NCI-H82 treated with DMSO at 0.1 percent for 48 hours (cell line): Measurements from ENCODE around the gene GGTLC2.
"Not testable (repeated sequence)": the region's sequence is repeated elsewhere in the genome, so short reads cannot be mapped to it uniquely, and the experiment has no call there.

ENCODE experiments used
- DNase-seq: peaks from one replicate; lab custom pipeline; 2025; ENCODE audit not compliant: unreplicated experiment; lab: John Stamatoyannopoulos, UW

Gene GGTLC2

DNA sequence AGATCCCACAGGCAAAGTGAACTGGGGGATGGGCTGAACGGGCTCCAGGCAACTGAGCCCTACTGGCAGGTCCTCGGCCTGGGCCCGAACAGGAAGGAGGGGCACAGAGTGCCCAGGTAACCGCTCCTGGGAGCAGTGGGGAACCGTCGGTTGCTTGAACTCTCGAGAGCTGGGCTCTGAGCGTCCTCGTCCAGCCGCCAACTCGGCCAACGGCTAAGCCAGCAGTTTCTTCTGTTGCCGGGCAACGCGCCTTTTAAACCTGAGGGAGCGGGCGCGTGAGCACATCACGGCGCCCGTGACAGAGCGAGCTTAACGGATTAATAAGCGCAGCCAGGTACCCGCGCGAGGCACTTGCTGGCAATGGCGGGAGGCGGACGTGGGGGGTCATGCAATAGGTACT lies at the start of gene GGTLC2:
GGTLC2 (plus strand) TSS at position 301 of the 400 bp plus-strand sequence. CDS start 1,732 bp downstream, outside the sequence.
- DNase-seq, result not testable (repeated sequence)

DNA sequence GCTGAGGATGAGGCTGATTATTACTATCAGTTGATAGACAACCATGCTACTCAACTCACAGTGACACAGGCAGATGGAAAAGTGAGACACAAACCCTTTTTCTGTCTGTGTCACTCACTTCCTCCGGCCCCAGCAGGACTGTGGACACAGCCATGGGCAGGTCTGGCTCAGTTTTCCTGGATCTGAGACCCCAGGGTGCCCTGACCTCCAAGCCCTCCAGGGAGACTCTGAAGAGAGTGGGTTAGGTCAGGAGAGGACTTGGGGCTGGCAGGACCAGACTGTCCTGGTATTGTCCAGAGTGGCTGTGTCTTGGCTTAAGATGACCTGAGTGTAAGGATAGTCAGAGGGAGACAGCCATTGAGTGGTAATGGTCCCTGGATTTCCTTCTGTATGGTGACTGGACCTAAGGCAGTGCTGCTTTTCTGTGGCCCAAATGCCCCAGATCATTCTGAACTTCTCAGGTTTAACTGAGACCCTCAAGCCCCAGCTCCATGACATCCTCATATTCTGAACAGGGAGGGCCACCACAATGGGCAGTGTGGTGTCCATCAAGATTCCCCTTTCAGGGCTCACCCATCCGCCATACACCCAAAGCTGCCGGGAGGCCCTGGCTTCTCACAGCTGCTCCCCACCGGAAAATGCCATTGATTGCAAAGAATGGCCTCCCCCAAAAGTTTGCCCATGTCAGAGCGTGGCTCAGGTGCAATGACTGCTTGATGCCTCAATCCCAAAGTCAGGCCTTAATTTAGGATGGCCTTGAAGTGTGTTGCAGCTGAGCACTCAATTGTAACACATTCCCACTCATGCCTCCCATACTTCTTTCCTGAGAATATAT lies 49.2 kb upstream of the GGTLC2 start:
- DNase-seq, result no peak

DNA sequence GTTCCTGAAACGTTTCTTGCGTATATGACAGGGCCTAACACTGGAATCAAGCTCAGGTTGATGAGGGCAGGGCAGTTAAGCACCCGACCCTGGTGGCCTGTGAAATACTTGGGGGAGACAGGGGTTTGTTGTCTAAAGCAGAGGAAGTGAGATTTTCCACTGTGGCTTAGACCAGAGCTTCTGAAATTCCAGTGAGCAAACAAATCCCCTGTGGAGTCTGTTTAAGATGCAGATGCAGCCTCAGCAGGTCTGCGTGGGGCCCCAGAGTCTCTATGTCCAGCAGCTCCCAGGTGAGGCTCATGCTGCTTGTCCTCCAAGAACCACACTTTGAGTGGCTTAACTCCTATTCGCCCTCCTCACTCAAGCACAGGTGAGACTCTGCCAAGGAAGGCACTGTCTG lies 46.3 kb upstream of the GGTLC2 start:
- no peak for DNase-seq

DNA sequence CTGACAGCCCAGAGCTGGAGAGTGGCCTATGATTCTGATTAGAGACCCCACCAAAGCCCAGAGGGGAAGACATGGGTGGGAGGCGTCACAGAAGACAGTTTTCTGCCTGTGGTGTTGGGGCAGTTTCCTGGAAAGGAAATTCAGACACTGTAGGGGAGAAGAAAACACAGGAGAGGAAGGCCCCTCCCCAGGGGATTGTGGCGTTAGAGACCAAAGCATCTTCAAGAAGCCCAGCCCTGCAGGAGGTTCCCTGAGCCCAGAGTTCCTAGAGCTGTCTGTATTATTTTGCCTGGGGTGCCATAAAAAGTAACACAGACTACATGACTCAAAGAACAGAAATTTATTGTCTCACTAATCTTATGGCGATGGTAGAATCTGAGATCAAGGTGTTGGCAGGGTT lies 45.2 kb upstream of the GGTLC2 start:
- no peak for DNase-seq

DNA sequence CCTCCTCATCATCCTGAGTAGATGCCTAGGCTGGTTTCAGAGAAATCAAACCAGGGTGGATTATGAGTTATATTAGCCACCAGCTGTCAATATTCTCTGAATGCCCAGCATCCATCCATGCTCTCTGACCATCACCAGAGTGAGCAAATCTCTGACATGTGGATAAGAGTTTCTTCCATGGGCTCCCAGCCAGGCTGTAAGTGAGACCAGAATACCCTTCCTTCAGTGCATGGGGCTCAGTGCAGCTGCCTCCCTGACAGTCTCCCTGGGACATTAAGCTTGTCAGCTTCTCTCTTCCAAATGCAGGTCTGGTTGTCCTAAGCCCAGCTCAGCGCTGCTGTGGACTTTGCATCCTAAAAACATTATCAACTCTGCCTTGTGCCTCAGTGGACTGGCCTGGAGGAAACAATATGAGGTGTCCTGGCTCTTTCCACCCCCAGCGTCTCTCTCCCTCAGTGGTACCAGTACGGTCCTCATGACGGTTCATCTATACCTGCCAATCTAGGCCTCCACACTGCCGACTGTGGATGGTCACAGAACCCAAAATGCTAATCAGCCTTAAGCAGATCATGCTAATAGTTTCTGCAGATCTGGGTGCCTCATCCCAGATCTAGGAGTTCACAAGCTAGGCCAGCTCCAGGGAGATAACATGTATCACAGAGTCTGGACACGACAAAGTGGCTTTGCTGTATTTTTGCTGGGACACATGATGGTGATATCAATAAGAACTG lies 43.7 kb upstream of the GGTLC2 start:
- DNase-seq, result no peak

DNA sequence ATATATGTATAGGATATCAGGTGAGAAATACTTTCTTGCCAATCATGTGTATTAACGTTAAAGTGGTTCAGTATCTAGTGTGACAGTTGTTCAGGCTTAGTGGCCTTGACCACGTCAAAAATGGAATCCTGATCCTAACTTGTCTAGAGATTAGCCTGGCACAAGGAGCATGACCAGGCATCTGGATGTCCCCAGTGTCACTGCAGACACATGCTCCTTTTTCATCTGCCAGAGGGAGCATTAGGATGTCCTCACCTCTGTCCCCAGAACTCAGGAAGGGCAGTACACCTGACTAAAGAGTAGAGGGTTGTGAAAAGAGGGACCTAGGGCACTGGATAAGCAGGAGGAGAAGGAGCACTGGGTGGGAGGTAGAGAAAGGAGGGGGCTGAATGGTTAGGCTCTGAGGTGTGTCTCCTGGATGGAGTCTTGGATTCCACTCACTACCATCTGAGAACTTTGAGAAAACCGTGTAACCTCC lies 40.9 kb upstream of the GGTLC2 start:
- DNase-seq, result no peak

DNA sequence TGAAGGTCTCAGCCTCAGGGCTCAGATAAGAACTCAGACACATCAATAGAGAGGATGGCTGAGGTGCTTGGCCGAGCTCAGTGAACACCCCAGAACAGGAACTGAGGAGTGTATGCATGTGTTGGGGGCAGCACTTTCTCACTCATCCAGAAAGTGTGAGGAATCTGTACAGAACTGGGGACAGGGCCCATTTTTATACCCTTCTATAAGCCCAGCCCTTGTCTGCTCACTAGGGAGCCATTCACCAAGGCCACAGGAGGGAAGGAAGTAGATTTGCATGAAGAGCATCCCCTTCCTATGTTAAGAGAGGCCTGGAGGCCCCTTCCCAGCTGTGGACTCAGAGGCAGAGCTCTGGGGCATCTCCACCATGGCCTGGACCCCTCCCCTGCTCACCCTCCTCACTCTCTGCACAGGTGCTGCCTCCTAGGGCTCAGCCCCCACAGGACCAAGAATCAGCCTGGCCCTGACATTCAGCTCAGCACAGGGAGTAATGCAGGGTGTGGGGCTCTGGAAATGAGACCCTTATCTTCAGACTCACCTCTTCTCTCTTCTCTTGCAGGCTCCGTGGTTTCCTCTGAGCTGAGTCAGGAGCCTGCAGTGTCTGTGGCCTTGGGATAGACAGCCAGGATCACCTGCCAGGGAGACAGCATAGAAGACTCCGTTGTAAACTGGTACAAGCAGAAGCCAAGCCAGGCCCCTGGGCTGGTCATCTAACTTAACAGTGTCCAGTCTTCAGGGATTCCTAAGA lies 39.9 kb upstream of the GGTLC2 start:
- DNase-seq, result no peak

DNA sequence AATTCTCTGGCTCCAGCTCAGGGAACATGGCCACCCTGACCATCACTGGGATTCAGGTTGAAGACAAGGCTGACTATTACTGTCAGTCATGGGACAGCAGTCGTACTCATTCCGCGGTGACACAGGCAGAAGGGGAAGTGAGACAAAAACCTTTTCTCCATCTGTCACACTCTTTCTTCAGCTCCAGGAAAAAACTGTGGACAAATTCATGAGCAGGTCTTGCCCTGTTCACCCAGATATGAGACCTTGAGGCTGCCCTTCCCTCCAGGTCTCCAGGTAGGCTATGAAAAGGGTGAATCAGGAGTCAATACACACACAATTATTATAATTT lies 39.4 kb upstream of the GGTLC2 start:
- DNase-seq, result no peak

DNA sequence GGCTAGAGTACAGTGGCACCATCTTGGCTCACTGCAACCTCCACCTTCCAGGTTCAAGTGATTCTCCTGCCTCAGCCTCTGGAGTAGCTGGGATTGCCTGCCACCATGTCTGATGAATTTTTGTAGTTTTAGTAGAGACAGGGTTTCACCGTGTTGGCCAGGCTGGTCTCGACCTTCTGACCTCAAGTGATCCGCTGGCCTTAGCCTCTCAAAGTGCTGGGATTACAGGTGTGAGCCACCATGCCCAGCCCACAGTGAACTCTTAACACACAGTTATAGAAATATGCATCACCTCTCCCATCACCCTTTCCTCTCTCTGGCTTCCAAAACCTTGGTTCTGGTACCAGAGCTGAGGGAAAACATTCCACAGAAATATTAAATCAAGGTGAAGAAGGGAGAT lies 36.4 kb upstream of the GGTLC2 start:
- DNase-seq, result not testable (repeated sequence)

DNA sequence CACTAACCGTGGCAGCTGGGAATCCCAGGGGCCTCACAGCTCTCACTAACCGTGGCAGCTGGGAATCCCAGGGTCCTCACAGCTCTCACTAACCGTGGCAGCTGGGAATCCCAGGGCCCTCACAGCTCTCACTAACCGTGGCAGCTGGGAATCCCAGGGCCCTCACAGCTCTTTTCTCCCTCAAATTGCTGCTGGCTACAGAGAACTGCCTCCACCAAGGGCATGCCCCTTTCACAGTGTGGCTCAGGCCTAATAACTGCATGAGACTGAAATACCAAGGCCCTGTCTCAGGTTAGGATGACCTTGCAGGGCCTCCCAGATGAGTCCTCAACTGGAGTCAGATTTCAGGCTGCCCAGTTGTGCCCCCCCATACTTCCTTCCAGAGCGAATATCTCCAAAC lies 35.1 kb upstream of the GGTLC2 start:
- no peak for DNase-seq

DNA sequence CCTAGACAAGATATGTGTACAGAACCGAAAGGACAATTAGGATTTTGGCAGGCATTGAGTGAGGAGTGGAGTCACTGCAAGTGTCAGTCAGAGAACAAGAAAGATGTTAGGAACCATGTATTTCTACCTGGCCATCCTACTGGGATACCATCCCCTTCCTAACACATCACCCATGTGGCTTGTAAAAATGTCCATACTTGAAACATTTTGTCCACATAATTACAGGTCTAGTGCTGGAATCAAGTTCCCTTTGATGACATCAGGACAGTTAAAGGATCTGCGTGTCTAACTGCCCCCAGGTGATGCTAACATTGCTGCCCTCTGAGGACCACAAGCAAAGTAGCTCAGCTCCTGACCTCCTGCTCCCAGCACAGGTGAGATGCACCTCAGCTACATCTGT lies 31.9 kb upstream of the GGTLC2 start:
- DNase-seq, result no peak

DNA sequence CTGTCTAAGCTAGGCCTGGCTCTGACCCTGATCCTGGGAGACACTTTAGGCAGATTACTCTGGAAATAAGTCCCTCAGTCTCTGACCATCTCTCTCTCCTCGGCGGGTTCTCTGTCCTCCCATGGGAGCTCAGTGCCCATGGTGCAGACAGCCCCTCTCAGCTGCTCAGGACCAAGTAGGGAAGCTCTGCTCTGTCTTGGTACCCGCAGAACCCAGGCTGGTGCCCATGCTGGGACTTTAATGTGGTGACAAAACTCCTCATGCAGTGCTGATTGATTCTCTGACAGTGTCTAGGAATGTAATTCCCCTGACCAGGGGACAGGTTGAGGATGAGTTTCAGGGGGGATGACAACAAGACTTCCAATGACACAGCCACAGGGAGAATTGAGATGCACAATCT lies 30.3 kb upstream of the GGTLC2 start:
- no peak for DNase-seq

DNA sequence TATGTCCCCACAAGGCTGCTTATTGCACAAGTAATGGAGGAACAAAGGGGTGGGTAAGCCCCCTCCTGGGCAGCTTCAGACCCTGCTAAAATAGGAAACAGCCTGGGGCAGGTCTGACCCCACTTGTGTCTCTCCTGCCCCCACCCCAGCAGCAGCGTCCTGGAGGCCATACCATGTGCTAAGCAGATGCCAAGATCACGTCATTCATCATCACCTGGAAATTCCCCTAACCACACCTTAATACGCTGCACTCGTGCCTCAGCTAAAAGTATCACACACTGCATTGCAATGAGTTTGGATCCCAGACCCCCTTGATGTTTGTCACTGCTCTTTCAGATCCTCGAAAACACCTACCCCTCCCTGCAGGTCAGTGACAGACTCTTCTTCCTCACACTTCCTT lies 27.8 kb upstream of the GGTLC2 start:
- DNase-seq, result no peak

DNA sequence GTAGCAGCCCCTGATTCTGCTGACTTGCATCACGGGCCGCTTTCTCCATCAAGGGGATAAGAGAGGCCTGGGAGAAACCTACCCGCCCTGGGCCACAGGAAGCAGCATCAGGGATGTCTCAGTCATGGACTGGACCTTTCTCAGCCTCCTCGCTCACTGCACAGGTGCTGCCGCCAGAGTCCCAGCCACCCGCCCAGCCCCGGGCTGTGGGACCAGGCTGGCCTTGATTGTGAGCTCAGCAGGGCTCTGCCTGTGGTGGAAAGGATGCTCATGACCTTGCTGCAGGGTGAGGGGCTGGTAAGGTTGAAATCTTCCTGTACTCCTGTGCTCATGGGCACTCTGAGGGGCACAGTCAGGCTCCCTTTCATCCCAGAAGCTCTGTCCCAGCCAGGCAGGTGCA lies 26.0 kb upstream of the GGTLC2 start:
- no peak for DNase-seq

DNA sequence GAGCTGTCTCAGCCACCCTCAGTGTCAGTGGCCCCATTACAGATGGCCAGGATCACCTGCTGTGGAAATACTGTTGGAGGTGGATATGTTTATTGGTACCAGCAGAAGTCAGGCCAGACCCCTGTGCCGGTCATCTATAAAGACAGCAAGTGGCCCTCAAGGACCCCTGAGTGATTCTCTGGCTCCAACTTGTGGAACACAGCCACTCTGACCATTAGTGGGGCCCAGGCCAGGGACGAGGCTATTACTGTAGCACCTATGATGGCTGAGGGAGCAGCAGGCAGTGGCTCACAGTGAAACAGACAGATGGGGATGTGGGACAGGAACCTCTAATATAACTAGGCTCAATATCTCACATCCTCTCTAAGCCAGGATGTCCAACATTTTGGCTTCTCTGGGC lies 25.5 kb upstream of the GGTLC2 start:
- DNase-seq, result no peak

DNA sequence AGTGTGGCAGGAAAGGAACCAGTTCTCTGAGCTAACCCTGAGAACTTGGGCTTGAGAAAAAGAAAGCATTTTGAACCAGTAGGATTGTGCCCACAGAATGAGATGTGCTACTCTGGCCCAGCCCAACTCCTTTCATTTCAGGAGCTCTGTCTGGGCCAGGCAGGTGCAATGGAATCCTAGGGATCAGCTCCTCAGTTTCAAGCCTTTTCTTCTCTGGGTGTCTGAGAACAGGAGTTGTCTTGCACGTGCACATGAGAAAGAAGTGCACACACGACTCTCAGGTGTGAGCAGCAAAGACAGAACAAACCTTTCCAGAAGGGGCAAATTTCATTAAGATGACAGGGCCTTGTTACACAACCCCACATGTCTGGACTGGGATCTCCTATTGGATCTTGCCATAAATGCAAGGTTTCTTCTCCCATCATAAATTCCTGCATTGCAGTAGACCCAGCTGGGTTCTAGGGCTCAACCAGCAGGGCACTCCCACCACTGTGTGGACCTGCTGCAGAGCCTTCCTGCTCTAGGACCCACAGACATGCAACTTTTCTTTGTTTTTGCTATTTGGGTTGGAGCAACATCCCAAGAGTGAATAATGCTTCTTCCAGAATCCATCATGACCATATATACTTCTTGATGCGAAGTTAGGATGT lies 24.5 kb upstream of the GGTLC2 start:
- DNase-seq, result no peak

DNA sequence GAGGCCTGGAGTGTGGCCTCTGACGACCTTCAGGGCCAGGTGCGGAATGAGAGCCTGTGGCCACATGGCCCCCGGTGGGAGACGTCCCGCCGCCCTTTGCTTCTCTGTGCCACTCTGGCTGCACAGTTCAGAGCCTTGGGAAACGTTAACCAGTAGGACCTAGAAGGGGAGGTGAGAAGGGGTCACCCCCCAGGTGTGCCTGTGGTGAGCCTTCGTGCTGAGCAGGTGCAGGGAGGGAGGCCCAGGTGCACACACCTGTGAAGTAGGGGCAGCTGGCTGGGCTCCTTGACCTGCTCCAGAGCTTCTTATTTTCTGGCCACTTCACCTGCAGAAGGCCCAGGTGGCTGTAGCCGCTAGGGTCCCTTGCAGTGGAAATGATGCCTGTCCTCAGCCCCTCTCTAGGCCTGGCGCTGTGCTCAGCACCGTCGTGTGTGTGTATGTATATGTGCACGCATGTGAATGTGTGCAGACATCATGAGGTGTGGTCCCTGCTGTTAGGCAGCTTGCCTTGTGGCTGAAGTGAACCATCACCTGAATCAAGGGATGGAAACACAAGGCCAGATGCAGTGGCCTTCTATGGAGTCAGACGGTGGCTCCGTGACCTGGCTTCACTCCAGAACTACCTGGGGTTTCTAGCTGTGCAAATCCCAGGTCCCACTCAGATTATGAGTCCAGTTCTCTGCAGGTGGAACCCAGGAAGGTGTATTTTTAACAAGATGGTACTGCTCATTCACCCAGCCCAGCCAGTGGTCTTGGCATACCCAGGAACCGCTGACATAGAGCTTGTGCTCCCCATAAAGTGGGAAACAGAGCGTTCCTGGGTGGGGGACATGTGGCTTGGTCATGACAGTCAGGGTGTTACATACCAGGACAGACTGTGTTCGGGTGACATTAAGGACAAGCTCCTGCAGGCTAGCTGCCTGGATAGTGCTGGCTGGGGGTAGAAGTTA lies 15.6 kb upstream of the GGTLC2 start:
- not testable (repeated sequence) for DNase-seq

DNA sequence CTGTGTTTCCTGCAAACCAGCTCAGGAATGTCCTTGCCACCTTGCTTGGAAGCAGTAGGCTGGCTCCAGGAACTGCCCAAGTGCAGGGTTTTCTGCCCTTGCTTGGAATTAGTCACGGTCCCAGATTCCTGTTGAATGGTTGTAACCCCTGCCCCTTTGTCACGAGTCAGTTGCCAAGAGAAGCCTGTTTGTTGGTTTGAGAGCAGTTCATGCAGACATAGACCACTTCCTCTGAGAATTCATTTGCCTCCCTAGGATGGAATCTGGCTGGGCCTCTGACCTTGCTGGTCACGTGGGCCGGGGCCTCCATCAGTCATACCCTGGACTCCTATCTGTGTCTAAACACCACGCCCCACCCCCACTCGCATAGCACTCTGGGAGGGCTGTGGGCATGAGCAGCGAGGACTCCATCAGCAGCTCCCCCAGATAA lies 13.2 kb upstream of the GGTLC2 start:
- not testable (repeated sequence) for DNase-seq

DNA sequence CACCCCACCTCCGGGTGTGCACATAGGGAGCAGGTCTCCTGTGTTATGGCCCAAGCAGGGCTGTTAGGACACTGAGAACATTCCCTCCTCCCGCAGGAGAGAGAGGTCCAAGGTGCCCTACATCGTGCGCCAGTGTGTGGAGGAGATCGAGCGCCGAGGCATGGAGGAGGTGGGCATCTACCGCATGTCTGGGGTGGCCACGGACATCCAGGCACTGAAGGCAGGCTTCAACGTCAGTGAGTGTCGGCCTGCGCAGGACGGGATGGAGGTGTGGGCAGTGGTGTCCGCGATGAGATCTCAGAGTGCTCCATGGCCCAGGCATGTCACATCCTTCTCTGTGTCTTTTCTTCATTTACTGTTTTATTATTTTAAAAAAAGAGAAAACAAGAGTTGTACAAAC lies 12.2 kb upstream of the GGTLC2 start:
- not testable (repeated sequence) for DNase-seq

DNA sequence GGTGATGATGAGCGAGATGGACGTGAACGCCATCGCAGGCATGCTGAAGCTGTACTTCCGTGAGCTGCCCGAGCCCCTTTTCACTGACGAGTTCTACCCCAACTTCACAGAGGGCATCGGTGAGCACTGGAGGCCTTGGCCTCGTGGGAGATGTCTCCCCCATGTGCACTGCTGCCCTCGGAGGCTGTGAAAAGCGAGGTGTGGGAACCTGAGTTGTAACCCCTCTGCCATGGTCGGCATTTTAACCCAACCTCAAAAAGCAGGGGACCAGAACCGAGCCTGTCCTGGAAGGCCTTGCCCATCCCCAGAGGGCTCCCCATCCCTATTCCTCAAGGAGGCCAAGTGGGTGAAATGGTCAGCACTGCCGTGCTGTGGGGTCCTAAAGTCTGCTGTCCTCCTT lies 10.9 kb upstream of the GGTLC2 start:
- not testable (repeated sequence) for DNase-seq
